ENCODE data around the gene WASF3.

Gene WASF3

GRCh38 chr13:26646603-26647002 is 89.1 kb downstream of the WASF3 start:
- DNase-seq, result no peak

GRCh38 chr13:26651234-26651633 is 93.8 kb downstream of the WASF3 start:
- DNase-seq, result no peak

GRCh38 chr13:26653310-26653709 is 95.8 kb downstream of the WASF3 start:
- DNase-seq, result no peak

GRCh38 chr13:26653842-26654241 is 96.4 kb downstream of the WASF3 start:
- no peak for DNase-seq

GRCh38 chr13:26656919-26657318 is 99.4 kb downstream of the WASF3 start:
- DNase-seq, result no peak

- DNase-seq, result no peak
Observed at GRCh38 chr13:26658448-26659385, 101.2 kb downstream of the WASF3 start.

- no peak for DNase-seq
Observed at GRCh38 chr13:26660185-26660584, 102.7 kb downstream of the WASF3 start.

- no peak for DNase-seq
Observed at GRCh38 chr13:26660766-26661165, 103.3 kb downstream of the WASF3 start.

- DNase-seq, result peak; percentile 48
Observed at GRCh38 chr13:26663791-26664190, 106.3 kb downstream of the WASF3 start.

- no peak for DNase-seq
Observed at GRCh38 chr13:26664286-26664685, 106.8 kb downstream of the WASF3 start.

- DNase-seq, result no peak
Observed at GRCh38 chr13:26664876-26665275, 107.4 kb downstream of the WASF3 start.

- no peak for DNase-seq
Observed at GRCh38 chr13:26668357-26669146, 111.1 kb downstream of the WASF3 start.

- no peak for DNase-seq
Observed at GRCh38 chr13:26673890-26674289, 116.4 kb downstream of the WASF3 start.

GRCh38 chr13:26677156-26677555 is 119.7 kb downstream of the WASF3 start:
- DNase-seq, result no peak

GRCh38 chr13:26678330-26678729 is 120.8 kb downstream of the WASF3 start:
- no peak for DNase-seq

- no peak for DNase-seq
Observed at GRCh38 chr13:26678796-26679195, 121.3 kb downstream of the WASF3 start.

- DNase-seq, result no peak
Observed at GRCh38 chr13:26679411-26680122, 122.1 kb downstream of the WASF3 start.

GRCh38 chr13:26680123-26680450 is 122.6 kb downstream of the WASF3 start:
- DNase-seq, result no peak

GRCh38 chr13:26680572-26680971 is 123.1 kb downstream of the WASF3 start:
- DNase-seq, result no peak

- DNase-seq, result no peak
Observed at GRCh38 chr13:26681036-26681435, 123.6 kb downstream of the WASF3 start.

- DNase-seq, result no peak
Observed at GRCh38 chr13:26682606-26683005, 125.1 kb downstream of the WASF3 start.

- no peak for DNase-seq
Observed at GRCh38 chr13:26685606-26686005, 128.1 kb downstream of the WASF3 start.

- no peak for DNase-seq
Observed at GRCh38 chr13:26686285-26686684, 128.8 kb downstream of the WASF3 start.

All from NCI-H2081 treated with DMSO at 0.1 percent for 48 hours (cell line).